Liver (tissue), 9 donors: ENCODE results near the gene FAM3B. TPM values are rescaled to one million over a fixed set of nuclear protein-coding genes. Genes with fewer than 3 reads are reported as not detected.

Source experiments
- DNase-seq: peaks from one replicate; pipeline ENCODE4 v3.0.0-alpha.2; 2017; ENCODE audit warnings: low spot score
- H3K27ac ChIP-seq, 2 donors: one replicate each; pipeline ENCODE4 v1.7.0; 2013; ENCODE audit warnings: inconsistent platforms in 2 of 2, low read length in 2 of 2, control low read depth in 1 of 2, low read depth in 1 of 2, mild to moderate bottlenecking in 1 of 2
- H3K27me3 ChIP-seq, 4 donors: one replicate each; pipeline versions ENCODE4 v1.6.1 to v1.7.0; 2013; ENCODE audit warnings: low read length in 3 of 4, inconsistent platforms in 1 of 4, mild to moderate bottlenecking in 1 of 4, moderate library complexity in 1 of 4; ENCODE audit not compliant: control insufficient read depth in 4 of 4, insufficient read depth in 4 of 4
- H3K36me3 ChIP-seq, 4 donors: one replicate each; pipeline versions ENCODE4 v1.6.1 to v1.7.0; 2013; ENCODE audit warnings: low read length in 3 of 4, mild to moderate bottlenecking in 3 of 4, low read depth in 1 of 4, moderate library complexity in 1 of 4; ENCODE audit not compliant: control insufficient read depth in 4 of 4, insufficient read depth in 3 of 4
- H3K4me1 ChIP-seq, 4 donors: one replicate each; pipeline versions ENCODE4 v1.6.1 to v1.7.0; 2013; ENCODE audit warnings: low read length in 3 of 4, mild to moderate bottlenecking in 3 of 4, moderate library complexity in 1 of 4; ENCODE audit not compliant: control insufficient read depth in 4 of 4, insufficient read depth in 4 of 4
- H3K4me3 ChIP-seq, 3 donors: one replicate each; pipeline versions ENCODE4 v1.6.1 to v1.7.0; 2013; ENCODE audit warnings: low read length in 3 of 3, control low read depth in 1 of 3, low read depth in 1 of 3, mild to moderate bottlenecking in 1 of 3
- H3K9ac ChIP-seq, 2 donors: one replicate each; pipeline ENCODE4 v1.7.0; 2013; ENCODE audit warnings: low read length in 2 of 2, mild to moderate bottlenecking in 2 of 2, moderate library complexity in 2 of 2, control low read depth in 1 of 2, low read depth in 1 of 2
- H3K9me3 ChIP-seq, 4 donors: one replicate each; pipeline versions ENCODE4 v1.6.1 to v1.7.0; 2013; ENCODE audit warnings: low read length in 3 of 4; ENCODE audit not compliant: control insufficient read depth in 4 of 4
- ATF3 ChIP-seq: IDR thresholded peaks from 2 replicates; pipeline ENCODE4 v1.6.1; 2016; ENCODE audit warnings: antibody characterized with exemption
- EGR1 ChIP-seq, 2 donors: IDR thresholded peaks; 2 replicates each; pipeline ENCODE4 v1.6.1; 2016 to 2018; ENCODE audit warnings: antibody characterized with exemption in 2 of 2, low read depth in 2 of 2
- FOXA1 ChIP-seq: IDR thresholded peaks from 2 replicates; pipeline ENCODE4 v1.6.1; 2016; ENCODE audit warnings: antibody characterized with exemption
- FOXA2 ChIP-seq: IDR thresholded peaks from 2 replicates; pipeline ENCODE4 v1.6.1; 2016; ENCODE audit warnings: antibody characterized with exemption
- GABPA ChIP-seq, 2 donors: IDR thresholded peaks in 1 of 2; conservative IDR thresholded peaks in 1 of 2; 2 replicates each; pipeline ENCODE4 v1.6.1; 2016; ENCODE audit warnings: antibody characterized with exemption in 2 of 2, mild to moderate bottlenecking in 1 of 2, moderate library complexity in 1 of 2
- HNF4A ChIP-seq, 2 donors: conservative IDR thresholded peaks; 2 replicates each; pipeline ENCODE4 v1.6.1; 2016; ENCODE audit warnings: antibody characterized with exemption in 2 of 2, mild to moderate bottlenecking in 2 of 2
- HNF4G ChIP-seq: IDR thresholded peaks from 2 replicates; pipeline ENCODE4 v1.6.1; 2016; ENCODE audit warnings: antibody characterized with exemption
- JUND ChIP-seq, 2 donors: IDR thresholded peaks; 2 replicates each; pipeline ENCODE4 v1.6.1; 2016; ENCODE audit warnings: antibody characterized with exemption in 2 of 2
- NR2F2 ChIP-seq: IDR thresholded peaks from 2 replicates; pipeline ENCODE4 v1.6.1; 2016; ENCODE audit warnings: antibody characterized with exemption
- RAD21 ChIP-seq, 2 donors: IDR thresholded peaks; 2 replicates each; pipeline ENCODE4 v1.6.1; 2016; ENCODE audit warnings: antibody characterized with exemption in 2 of 2, mild to moderate bottlenecking in 2 of 2
- REST ChIP-seq: IDR thresholded peaks from 2 replicates; pipeline ENCODE4 v1.6.1; 2016; ENCODE audit warnings: antibody characterized with exemption, mild to moderate bottlenecking
- RXRA ChIP-seq, 2 donors: IDR thresholded peaks; 2 replicates each; pipeline ENCODE4 v1.6.1; 2017 to 2018; ENCODE audit warnings: antibody characterized with exemption in 2 of 2, mild to moderate bottlenecking in 1 of 2
- SP1 ChIP-seq: IDR thresholded peaks from 2 replicates; pipeline ENCODE4 v1.6.1; 2018; ENCODE audit warnings: antibody characterized with exemption, mild to moderate bottlenecking
- TAF1 ChIP-seq: conservative IDR thresholded peaks from 2 replicates; pipeline ENCODE4 v1.6.1; 2016; ENCODE audit warnings: antibody characterized with exemption, mild to moderate bottlenecking
- YY1 ChIP-seq: IDR thresholded peaks from 2 replicates; pipeline ENCODE4 v1.6.1; 2016; ENCODE audit warnings: antibody characterized with exemption, mild to moderate bottlenecking
- WGBS: extraction: QIAGEN DNeasy Blood & Tissue Kit; methylation state at CpG from one replicate; pipeline ENCODE4 v1.1.7; 2013; 5-methylcytosine and 5-hydroxymethylcytosine counted together
- polyA plus RNA-seq, 2 donors: library from polyadenylated mRNA; stranded (reverse) in 1 of 2; unstranded in 1 of 2; fragments of 200-250 nt in 1 of 2; fragments of >200 nt in 1 of 2; fragmentation: Nextera tagmentation in 1 of 2; extraction: Ambion mirVana in 1 of 2; gene quantifications; one replicate each; pipeline versions ENCODE4 v1.2.1 to v1.2.3, GENCODE V29; 2013 to 2015
- total RNA-seq, 2 donors: library from RNA; depleted of rRNA; stranded (reverse); fragments of >200 nt; gene quantifications; one replicate each; pipeline ENCODE4 v1.2.3, GENCODE V29; 2014
- TF ChIP-seq, protein P1 (sequence below): fragments of 150-350 bp; IDR thresholded peaks from 2 replicates; pipeline ENCODE4 v1.5.1; 2017; ENCODE audit warnings: improper control_type of control experiment, low read depth, low read length; ENCODE audit not compliant: missing input control
- TF ChIP-seq, protein P2 (sequence below): IDR thresholded peaks from 2 replicates; pipeline ENCODE4 v1.6.1; 2016; ENCODE audit warnings: antibody characterized with exemption
- TF ChIP-seq, protein P3 (sequence below): IDR thresholded peaks from 2 replicates; pipeline ENCODE4 v1.6.1; 2016; ENCODE audit warnings: antibody characterized with exemption
- donor health status: healthy.
- donor health status: healthy.
- donor health status: healthy.
- donor health status: healthy.
- donor health status: healthy.

FAM3B gene
- total and polyA plus RNA-seq, 4 donors: 0.72 to 18.2 (median 3.4) TPM

DNA sequence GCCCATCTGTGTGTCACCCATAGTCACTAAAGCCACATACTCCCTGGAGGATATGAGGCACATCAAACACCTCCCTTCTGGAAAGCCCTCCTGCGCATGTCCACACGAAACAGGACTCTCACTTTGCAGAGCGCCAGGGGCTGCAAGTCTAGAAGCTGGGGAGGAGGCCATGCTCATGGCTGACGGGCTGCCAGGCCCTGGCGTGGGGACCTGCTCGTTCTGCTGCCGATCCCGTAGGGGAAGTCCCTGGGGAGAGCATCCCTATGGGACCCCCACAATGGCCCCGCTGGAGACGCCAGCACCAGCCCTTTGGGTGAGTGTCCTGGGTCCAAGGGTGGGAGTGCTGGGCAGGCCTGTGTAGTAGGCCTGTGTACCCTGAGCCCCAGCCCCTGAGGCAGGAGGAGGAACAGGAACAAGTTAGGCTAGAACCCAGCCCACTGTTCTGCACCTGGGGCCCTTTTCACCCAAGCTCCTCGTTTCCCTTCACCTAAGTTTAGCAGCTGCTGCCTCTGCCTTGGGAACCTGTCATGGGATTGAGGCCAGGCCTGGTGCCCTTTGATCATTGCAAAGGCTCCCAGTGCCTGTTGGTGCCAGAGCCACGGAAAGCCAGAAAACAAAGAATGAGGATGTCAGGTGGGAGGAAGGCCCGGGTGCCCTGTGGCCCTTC is 9.9 kb downstream of the FAM3B start:
- H3K4me3 ChIP-seq: no peak overlapping the region
- H3K9ac ChIP-seq: no peak overlapping the region
- no peak overlapping the region for H3K27ac ChIP-seq
- no peak for TF ChIP-seq TAF1
- peak; percentile 52 to 66 for TF ChIP-seq HNF4A (conservative IDR thresholded peaks at IDR 0.05)
- H3K4me1 ChIP-seq: peaks cover 0 to 9% (median 5%) of the 10 kb centered on the region in 4 donors
- no peak for DNase-seq
- H3K9me3 ChIP-seq: no peaks in the 10 kb centered on the region
- no peaks in the 10 kb centered on the region for H3K36me3 ChIP-seq
- no peaks in the 10 kb centered on the region for H3K27me3 ChIP-seq
- 80% methylated on average over 13 of the region's 13 CpGs for WGBS

GRCh38 chr21:41327753-41328152 is 11.2 kb downstream of the FAM3B start:
- Histone ChIP-seq H3K9me3 (no peaks in the 10 kb centered on the region), H3K9ac (no peak overlapping the region), H3K27me3 (no peaks in the 10 kb centered on the region), H3K4me3 (no peak overlapping the region), H3K4me1 (peaks cover 0 to 9% (median 5%) of the 10 kb centered on the region in 4 donors), H3K27ac (no peak overlapping the region), H3K36me3 (no peaks in the 10 kb centered on the region)
- no peak for TF ChIP-seq FOXA1
- TF ChIP-seq, protein P1, sequence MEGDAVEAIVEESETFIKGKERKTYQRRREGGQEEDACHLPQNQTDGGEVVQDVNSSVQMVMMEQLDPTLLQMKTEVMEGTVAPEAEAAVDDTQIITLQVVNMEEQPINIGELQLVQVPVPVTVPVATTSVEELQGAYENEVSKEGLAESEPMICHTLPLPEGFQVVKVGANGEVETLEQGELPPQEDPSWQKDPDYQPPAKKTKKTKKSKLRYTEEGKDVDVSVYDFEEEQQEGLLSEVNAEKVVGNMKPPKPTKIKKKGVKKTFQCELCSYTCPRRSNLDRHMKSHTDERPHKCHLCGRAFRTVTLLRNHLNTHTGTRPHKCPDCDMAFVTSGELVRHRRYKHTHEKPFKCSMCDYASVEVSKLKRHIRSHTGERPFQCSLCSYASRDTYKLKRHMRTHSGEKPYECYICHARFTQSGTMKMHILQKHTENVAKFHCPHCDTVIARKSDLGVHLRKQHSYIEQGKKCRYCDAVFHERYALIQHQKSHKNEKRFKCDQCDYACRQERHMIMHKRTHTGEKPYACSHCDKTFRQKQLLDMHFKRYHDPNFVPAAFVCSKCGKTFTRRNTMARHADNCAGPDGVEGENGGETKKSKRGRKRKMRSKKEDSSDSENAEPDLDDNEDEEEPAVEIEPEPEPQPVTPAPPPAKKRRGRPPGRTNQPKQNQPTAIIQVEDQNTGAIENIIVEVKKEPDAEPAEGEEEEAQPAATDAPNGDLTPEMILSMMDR: no peak
- TF ChIP-seq GABPA (IDR thresholded peaks at IDR 0.05 in 1 of 2, conservative IDR thresholded peaks at IDR 0.05 in 1 of 2): no peak
- TF ChIP-seq RXRA (IDR thresholded peaks at IDR 0.05): no peak
- TF ChIP-seq JUND (IDR thresholded peaks at IDR 0.05): no peak
- TF ChIP-seq, protein P2, sequence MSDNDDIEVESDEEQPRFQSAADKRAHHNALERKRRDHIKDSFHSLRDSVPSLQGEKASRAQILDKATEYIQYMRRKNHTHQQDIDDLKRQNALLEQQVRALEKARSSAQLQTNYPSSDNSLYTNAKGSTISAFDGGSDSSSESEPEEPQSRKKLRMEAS: no peak
- no peak for TF ChIP-seq RAD21 (IDR thresholded peaks at IDR 0.05)
- TF ChIP-seq SP1: no peak
- TF ChIP-seq, protein P3, sequence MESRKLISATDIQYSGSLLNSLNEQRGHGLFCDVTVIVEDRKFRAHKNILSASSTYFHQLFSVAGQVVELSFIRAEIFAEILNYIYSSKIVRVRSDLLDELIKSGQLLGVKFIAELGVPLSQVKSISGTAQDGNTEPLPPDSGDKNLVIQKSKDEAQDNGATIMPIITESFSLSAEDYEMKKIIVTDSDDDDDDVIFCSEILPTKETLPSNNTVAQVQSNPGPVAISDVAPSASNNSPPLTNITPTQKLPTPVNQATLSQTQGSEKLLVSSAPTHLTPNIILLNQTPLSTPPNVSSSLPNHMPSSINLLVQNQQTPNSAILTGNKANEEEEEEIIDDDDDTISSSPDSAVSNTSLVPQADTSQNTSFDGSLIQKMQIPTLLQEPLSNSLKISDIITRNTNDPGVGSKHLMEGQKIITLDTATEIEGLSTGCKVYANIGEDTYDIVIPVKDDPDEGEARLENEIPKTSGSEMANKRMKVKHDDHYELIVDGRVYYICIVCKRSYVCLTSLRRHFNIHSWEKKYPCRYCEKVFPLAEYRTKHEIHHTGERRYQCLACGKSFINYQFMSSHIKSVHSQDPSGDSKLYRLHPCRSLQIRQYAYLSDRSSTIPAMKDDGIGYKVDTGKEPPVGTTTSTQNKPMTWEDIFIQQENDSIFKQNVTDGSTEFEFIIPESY: no peak
- no peak for TF ChIP-seq HNF4G
- TF ChIP-seq REST: no peak
- TF ChIP-seq HNF4A (conservative IDR thresholded peaks at IDR 0.05): no peak
- no peak for TF ChIP-seq NR2F2
- TF ChIP-seq EGR1 (IDR thresholded peaks at IDR 0.05; ENCODE audit: low read depth in 2 of 2): no peak
- TF ChIP-seq YY1: no peak
- no peak for TF ChIP-seq ATF3
- no peak for TF ChIP-seq FOXA2
- no peak for TF ChIP-seq TAF1
- WGBS: 91% methylated on average over 8 of the region's 8 CpGs
- DNase-seq: no peak
